GM13977 (cell line): ENCODE data around the gene COPB2.
A peak's percentile ranks its signal among the peaks of the same experiment; 100 is the strongest.
"Not testable (repeated sequence)": the region's sequence is repeated elsewhere in the genome, so short reads cannot be mapped to it uniquely, and the experiment has no call there.

Source experiments
- DNase-seq: peaks from one replicate; pipeline ENCODE4 v3.0.0; 2012; ENCODE audit warnings: low spot score
- CTCF ChIP-seq: IDR thresholded peaks from 2 replicates; pipeline ENCODE4 v1.5.1; 2012; ENCODE audit warnings: mild to moderate bottlenecking, control low read depth; ENCODE audit not compliant: insufficient read depth; ENCODE audit errors: extremely low read depth, missing control alignments
- in situ Hi-C: fragments of 300-500 bp; cut with MboI; formaldehyde crosslinking; loops from one replicate; pipeline ENCODE4 v1.12.0; 2022; ENCODE audit warnings: low sequenced_read_pairs, low pct_unique_long_range_greater_than_20kb, mixed read lengths, inconsistent platforms; ENCODE audit not compliant: unreplicated experiment

The COPB2 gene

DNA sequence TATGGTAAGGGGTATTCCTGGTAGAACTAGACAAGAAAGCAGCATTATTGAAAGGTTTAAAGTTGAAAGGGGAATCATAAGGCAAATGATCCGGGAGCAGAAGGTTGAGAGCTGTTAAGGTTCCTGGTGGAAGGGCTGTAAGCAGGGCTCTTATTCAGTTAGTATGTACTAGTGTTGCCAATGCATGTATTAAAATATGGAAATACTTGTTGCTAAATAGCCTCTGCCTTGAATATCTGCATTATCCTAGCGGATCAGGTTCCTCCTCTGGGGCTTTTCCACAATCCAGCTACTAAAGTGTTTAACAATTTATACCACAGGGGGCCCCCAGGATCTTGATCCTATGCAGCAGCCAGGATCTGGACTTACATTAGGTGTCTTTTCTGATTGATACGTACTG lies 7.3 kb upstream of the COPB2 start:
- no peak for DNase-seq
- in situ Hi-C loops = no loop called here
- TF ChIP-seq CTCF = no peak

DNA sequence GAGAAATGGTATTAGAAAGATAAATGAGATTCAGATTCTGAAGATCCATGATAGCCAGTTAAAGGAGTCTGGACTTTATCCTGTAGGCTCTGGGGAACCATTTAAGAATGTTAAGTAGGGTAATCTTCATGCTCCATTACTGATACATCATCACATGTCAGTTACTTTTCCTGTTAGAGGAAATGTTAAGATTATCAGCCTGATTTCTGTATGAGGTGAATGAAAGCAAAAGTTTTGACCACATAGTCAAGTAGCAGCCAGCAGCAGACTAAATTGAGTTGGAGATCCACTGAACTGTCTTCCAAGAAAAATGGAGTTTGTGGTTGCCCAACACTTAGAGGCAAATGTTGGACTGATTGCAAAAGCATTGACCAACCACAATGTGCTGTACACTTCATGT lies 4.7 kb upstream of the COPB2 start:
- no peak for TF ChIP-seq CTCF
- in situ Hi-C loops = no loop called here
- DNase-seq = no peak

DNA sequence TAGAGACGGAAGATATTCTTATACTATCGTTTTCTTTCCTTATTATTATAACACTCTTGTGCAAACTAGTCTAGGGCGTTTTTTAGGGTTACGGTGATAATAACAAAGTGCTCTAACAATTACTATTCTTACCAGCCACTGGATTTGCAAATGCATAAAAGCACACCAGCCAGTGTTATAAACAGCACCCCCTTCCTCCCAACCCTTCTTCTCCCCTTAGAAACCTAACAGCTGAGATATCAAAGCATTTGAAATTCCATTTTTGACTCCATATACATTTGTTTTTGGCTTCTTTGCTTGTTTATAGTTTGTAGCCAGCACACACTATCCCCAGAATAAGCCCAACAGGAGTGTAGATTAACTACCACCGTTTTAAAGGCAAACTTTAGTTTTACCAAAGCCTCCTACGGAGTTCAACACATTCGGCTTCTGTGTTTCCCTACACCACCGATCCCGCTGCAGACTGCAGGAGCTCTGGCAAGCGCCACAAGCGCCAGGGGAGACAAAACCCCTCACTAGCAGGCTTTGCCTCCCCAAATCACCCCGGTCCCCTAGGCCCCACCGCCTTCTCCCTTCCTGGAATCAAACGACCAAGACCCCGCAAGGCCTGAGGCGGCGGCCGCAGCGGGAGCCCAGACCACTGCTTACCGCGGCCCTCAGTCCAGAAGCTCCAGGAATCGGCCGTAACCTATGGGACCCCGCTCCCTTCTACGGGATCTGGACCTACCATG lies 461 bp downstream of the COPB2 start:
- in situ Hi-C loops = no loop called here
- no peak for TF ChIP-seq CTCF
- DNase-seq = peak; percentile 9

DNA sequence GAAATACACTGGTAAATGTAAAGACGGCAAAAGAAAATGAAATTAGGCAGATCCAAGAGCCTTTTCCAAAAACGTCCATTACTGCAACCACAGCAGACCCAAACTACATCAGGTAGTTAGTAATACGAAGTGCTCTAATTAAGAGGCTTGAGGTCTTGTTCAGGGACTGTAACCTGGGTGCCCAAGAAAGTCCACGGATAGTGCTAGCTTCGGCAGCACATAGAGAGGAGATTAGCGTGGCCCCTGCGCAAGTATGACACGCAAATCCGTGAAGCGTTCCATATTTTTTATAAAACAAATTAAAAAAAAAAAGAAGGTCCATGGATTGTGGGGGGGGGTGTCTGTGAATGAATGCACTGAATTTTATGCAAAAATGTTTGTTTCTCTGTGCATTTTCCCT lies 1.4 kb downstream of the COPB2 start:
- DNase-seq = no peak
- no peak for TF ChIP-seq CTCF
- in situ Hi-C loops = no loop called here

- DNase-seq, in situ Hi-C loops: not testable (repeated sequence)
Measured at GRCh38 chr3:139382291-139382690, 7.2 kb downstream of the COPB2 start.

GRCh38 chr3:139380575-139380974 lies 8.9 kb downstream of the COPB2 start:
- DNase-seq = no peak
- no peak for TF ChIP-seq CTCF
- in situ Hi-C loops = no loop called here

- no peak for DNase-seq
- no peak for TF ChIP-seq CTCF
- in situ Hi-C loops = no loop called here
Measured at GRCh38 chr3:139378587-139379241, 10.7 kb downstream of the COPB2 start.
